ENCODE data around the gene DDIT4. TPM values are rescaled to one million over a fixed set of nuclear protein-coding genes. Genes with fewer than 3 reads are reported as not detected.

DDIT4 gene
- total and polyA plus RNA-seq, 3 donors from 2014 or later, result 46.6 to 94.3 (median 69.6) TPM

DNA sequence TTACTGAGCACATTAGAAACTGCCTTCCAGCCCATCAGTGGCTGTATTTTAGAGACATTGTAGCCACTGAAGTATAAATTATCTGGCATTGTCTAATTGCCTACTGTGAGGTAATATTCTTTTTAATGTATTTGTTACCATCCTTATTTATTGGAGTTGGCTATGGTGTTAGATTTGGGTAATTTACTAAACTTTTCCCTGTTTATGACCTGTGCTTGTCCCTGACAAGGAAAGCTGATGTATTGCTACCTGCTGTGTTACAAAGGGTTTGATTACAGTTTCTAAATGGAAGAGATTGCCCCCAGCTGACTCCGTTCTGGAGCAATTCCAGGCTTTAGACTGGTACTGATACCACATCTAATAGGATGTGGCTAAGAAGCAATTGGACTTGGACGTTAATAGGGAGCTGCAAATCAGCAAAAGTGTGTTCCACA is 45.4 kb upstream of the DDIT4 start:
- Histone ChIP-seq H3K4me1 (peaks cover 22% of the 10 kb centered on the region), H3K27ac (peak overlapping the region in 1 of 2 donors; percentile 27), H3K4me3 (no peak overlapping the region), H3K9me3 (no peaks in the 10 kb centered on the region), H3K36me3 (ENCODE audit: low read depth, missing control alignments) (no peaks in the 10 kb centered on the region), H3K27me3 (no peaks in the 10 kb centered on the region)
- DNase-seq, result no peak
- no peak for TF ChIP-seq POLR2A (IDR thresholded peaks at IDR 0.05)
- no peak for TF ChIP-seq CTCF (IDR thresholded peaks at IDR 0.05)
- 64 to 67% methylated on average over 2 of the region's 2 CpGs for WGBS, 2 donors
- intact Hi-C loops (cut with DNase I; ENCODE audit: low total_unique reads), result no loop called here

- TF ChIP-seq CTCF (IDR thresholded peaks at IDR 0.05) (no peak), POLR2A (IDR thresholded peaks at IDR 0.05) (no peak)
- Histone ChIP-seq H3K27ac (peak overlapping the region in 1 of 2 donors; percentile 12), H3K36me3 (ENCODE audit: low read depth, missing control alignments) (no peaks in the 10 kb centered on the region), H3K4me1 (peaks cover 14% of the 10 kb centered on the region), H3K9me3 (no peaks in the 10 kb centered on the region), H3K4me3 (no peak overlapping the region), H3K27me3 (no peaks in the 10 kb centered on the region)
- 59 to 75% methylated on average over 8 of the region's 8 CpGs for WGBS, 2 donors
- intact Hi-C loops (cut with DNase I; ENCODE audit: low total_unique reads), result no loop called here
- DNase-seq, result no peak
Measured at GRCh38 chr10:72229261-72230251, 44.2 kb upstream of the DDIT4 start.

DNA sequence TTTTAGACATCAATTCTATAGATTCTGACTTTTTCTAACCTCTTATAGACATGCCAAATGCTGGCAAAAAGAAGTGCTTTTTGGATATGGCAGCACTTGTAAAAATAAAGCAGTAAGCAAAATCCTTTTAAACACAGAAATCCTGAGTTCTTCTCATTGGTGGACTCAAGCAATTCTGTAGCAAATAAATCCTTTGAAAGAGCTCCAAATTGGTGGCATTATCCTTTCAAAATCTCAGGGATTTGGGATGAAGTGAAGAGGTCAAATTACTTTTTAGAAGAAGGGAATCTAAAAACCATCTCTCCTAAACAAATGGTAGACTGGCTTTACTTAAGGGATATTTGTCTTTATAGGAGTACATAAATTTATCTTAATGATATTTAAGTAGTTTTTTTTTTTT is 40.1 kb upstream of the DDIT4 start:
- Histone ChIP-seq H3K36me3 (ENCODE audit: low read depth, missing control alignments) (no peaks in the 10 kb centered on the region), H3K27ac (no peak overlapping the region), H3K4me3 (no peak overlapping the region), H3K4me1 (peaks cover 6% of the 10 kb centered on the region), H3K27me3 (no peaks in the 10 kb centered on the region), H3K9me3 (no peaks in the 10 kb centered on the region)
- intact Hi-C loops (cut with DNase I; ENCODE audit: low total_unique reads), result no loop called here
- TF ChIP-seq POLR2A (IDR thresholded peaks at IDR 0.05) (no peak), CTCF (IDR thresholded peaks at IDR 0.05) (no peak)
- no peak for DNase-seq

DNA sequence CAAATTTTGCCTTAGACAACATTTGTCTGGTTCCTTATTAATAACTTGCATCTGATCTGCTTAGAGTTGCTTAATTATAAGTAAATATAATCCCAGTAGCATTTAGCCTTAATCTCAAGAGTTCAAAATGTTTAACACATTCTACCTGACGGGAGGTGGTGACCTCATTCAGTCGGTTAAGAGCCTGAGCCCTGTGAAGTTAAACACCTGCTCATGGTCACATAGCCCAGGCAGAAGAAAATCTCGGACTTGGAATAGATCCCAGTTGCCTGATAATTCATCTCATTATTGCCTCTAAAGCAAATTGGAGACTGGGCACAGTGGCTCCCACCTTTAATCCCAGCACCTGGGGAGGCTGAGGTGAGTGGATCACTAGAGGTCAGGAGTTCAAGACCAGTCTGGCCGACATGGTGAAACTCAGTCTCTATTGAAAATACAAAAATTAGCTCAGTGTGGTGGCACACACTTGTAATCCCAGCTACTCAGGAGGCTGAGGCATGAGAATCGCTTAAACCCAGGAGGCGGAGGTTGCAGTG is 39.1 kb upstream of the DDIT4 start:
- H3K27ac ChIP-seq, result no peak overlapping the region
- H3K4me3 ChIP-seq, result no peak overlapping the region
- H3K27me3 ChIP-seq, result no peaks in the 10 kb centered on the region
- H3K9me3 ChIP-seq, result no peaks in the 10 kb centered on the region
- no peak for DNase-seq
- intact Hi-C loops (cut with DNase I; ENCODE audit: low total_unique reads), result no loop called here
- peaks cover 6% of the 10 kb centered on the region for H3K4me1 ChIP-seq
- TF ChIP-seq POLR2A (IDR thresholded peaks at IDR 0.05), result no peak
- TF ChIP-seq CTCF (IDR thresholded peaks at IDR 0.05), result no peak
- no peaks in the 10 kb centered on the region for H3K36me3 ChIP-seq (ENCODE audit: low read depth, missing control alignments)
- 82 to 84% methylated on average over 6 of the region's 6 CpGs for WGBS, 2 donors

Measured in testis (tissue), 3 donors.